K562 (cell line): ENCODE measurements around the gene ASCC3. TPM values are rescaled to one million over a fixed set of nuclear protein-coding genes. Genes with fewer than 3 reads are reported as not detected.

ENCODE experiments used
- ATAC-seq: fragments of 200-7000 bp; cut with Tn5 transposase; 3 replicates; pipeline ENCODE4 v1.9.1; 2020; ENCODE audit warnings: moderate library complexity
- BruUV-seq: library from RNA; stranded (reverse); fragments of 400-500 nt; replicated peaks from 2 replicates; lab custom pipeline; 2021; lab: Mats Ljungman, UMichigan
- CTCF ChIA-PET: fragments of 300-600 bp; formaldehyde crosslinking; extraction: SDS; loops from one replicate; lab custom pipeline; 2021; ENCODE audit warnings: low intra/inter-chr PET ratio; lab: Yijun Ruan, JAX
- POLR2A ChIA-PET: fragments of 300-600, 350-650 bp; sonication (Branson Sonifier 250); formaldehyde crosslinking; extraction: SDS; loops from one replicate; lab custom pipeline; 2021; ENCODE audit warnings: antibody characterized with exemption, inconsistent platforms; lab: Yijun Ruan, JAX
- DNase-seq, 4 experiments: peaks; one replicate each; pipeline versions ENCODE4 v3.0.0 to v3.0.0-alpha.2; 2011 to 2018; ENCODE audit warnings: low spot score in 3 of 4, mixed read lengths in 3 of 4; ENCODE audit errors: extremely low read depth in 1 of 4
- FAIRE-seq: peaks from 2 replicates; lab custom pipeline; 2011; peaks lifted over from hg19 to GRCh38; lab: Jason Lieb, UNC
- H2AFZ ChIP-seq: 2 replicates; pipeline ENCODE4 v1.6.0; 2011; ENCODE audit warnings: low read depth, low read length, control low read depth, inconsistent platforms
- H3K27ac ChIP-seq: fragments of 200-600 bp; 3 replicates; pipeline ENCODE4 v1.8.0; 2011; ENCODE audit warnings: low read depth, mild to moderate bottlenecking, control low read depth, inconsistent platforms, low read length, moderate library complexity, mixed read lengths; ENCODE audit errors: extremely low read depth
- H3K27me3 ChIP-seq, 2 experiments: fragments of 300-600 bp in 1 of 2; 2 replicates in 1 of 2; 3 replicates in 1 of 2; pipeline versions ENCODE4 v1.6.0 to v1.8.0; 2011; ENCODE audit warnings: inconsistent platforms in 2 of 2, low read length in 2 of 2, mild to moderate bottlenecking in 1 of 2, mixed read lengths in 1 of 2, moderate library complexity in 1 of 2; ENCODE audit not compliant: control insufficient read depth in 2 of 2, insufficient read depth in 2 of 2
- H3K36me3 ChIP-seq: fragments of 300-600 bp; 3 replicates; pipeline ENCODE4 v1.8.0; 2011; ENCODE audit warnings: mild to moderate bottlenecking, low read length, inconsistent platforms; ENCODE audit not compliant: control insufficient read depth, insufficient read depth
- H3K4me1 ChIP-seq, 2 experiments: fragments of 200-600 bp in 1 of 2; replicated peaks in 1 of 2; 2 replicates in 1 of 2; 3 replicates in 1 of 2; pipeline versions ENCODE4 v1.5.1 to v1.8.0; 2011; ENCODE audit warnings: inconsistent platforms in 2 of 2, low read length in 2 of 2, mild to moderate bottlenecking in 1 of 2, mixed read lengths in 1 of 2, moderate library complexity in 1 of 2; ENCODE audit not compliant: control insufficient read depth in 2 of 2, insufficient read depth in 2 of 2
- H3K4me2 ChIP-seq: 2 replicates; pipeline ENCODE4 v1.6.1; 2011; ENCODE audit warnings: low read length, control low read depth, inconsistent platforms, mixed read lengths; ENCODE audit not compliant: insufficient read depth
- H3K4me3 ChIP-seq: fragments of 200-600 bp; sonication (generic), shearing (Covaris generic); 2 replicates; pipeline ENCODE4 v1.5.1; 2016; ENCODE audit warnings: control low read depth, inconsistent platforms
- H3K79me2 ChIP-seq: fragments of 200-600 bp; 3 replicates; pipeline ENCODE4 v1.8.0; 2011; ENCODE audit warnings: low read length, inconsistent platforms; ENCODE audit not compliant: control insufficient read depth, insufficient read depth
- H3K9ac ChIP-seq, 2 experiments: 2 replicates each; pipeline versions ENCODE4 v1.6.0 to v1.6.1; 2011; ENCODE audit warnings: low read depth in 2 of 2, low read length in 2 of 2, control low read depth in 1 of 2, inconsistent platforms in 1 of 2, mild to moderate bottlenecking in 1 of 2, mixed read lengths in 1 of 2; ENCODE audit not compliant: insufficient read depth in 1 of 2
- H3K9me1 ChIP-seq: one replicate; pipeline ENCODE4 v1.6.0; 2011; ENCODE audit warnings: inconsistent platforms, mild to moderate bottlenecking, low read length, moderate library complexity; ENCODE audit not compliant: control insufficient read depth, insufficient read depth
- H3K9me3 ChIP-seq: replicated peaks from 2 replicates; pipeline ENCODE4 v1.5.1; 2011; ENCODE audit warnings: low read depth, low read length, inconsistent platforms; ENCODE audit not compliant: control insufficient read depth, insufficient read depth
- H4K20me1 ChIP-seq: replicated peaks from 2 replicates; pipeline ENCODE4 v1.6.1; 2011; ENCODE audit warnings: low read length, inconsistent platforms, mixed read lengths; ENCODE audit not compliant: control insufficient read depth, insufficient read depth
- ATF1 ChIP-seq, 2 experiments: fragments of 450-650 bp in 1 of 2; IDR thresholded peaks; 2 replicates each; pipeline ENCODE4 v1.6.1; 2016; ENCODE audit warnings: missing compliant biosample characterization in 1 of 2, missing genetic modification characterization in 1 of 2
- JUND ChIP-seq, 2 experiments: IDR thresholded peaks; 2 replicates in 1 of 2; 3 replicates in 1 of 2; pipeline ENCODE4 v1.6.1; 2011; ENCODE audit warnings: borderline replicate concordance in 2 of 2, low read depth in 2 of 2, low read length in 2 of 2, improper control_type of control experiment in 1 of 2, missing biosample characterization in 1 of 2, missing genetic modification characterization in 1 of 2, missing genetic modification reagents in 1 of 2
- KLF6 ChIP-seq: fragments of 250-450 bp; sonication (Bioruptor Pico); IDR thresholded peaks from 2 replicates; pipeline ENCODE4 v1.4.0; 2020; ENCODE audit warnings: mild to moderate bottlenecking, moderate library complexity, borderline replicate concordance
- MAFF ChIP-seq: IDR thresholded peaks from 2 replicates; pipeline ENCODE4 v1.6.1; 2012; ENCODE audit warnings: low read length, improper control_type of control experiment
- MYNN ChIP-seq, 2 experiments: sonication (generic); formaldehyde crosslinking in 1 of 2; IDR thresholded peaks; 2 replicates each; pipeline versions ENCODE4 v1.5.0 to v1.6.1; 2016 to 2020; ENCODE audit warnings: antibody characterized with exemption in 1 of 2, missing genetic modification reagents in 1 of 2
- RFX1 ChIP-seq: fragments of 450-650 bp; IDR thresholded peaks from 2 replicates; pipeline ENCODE4 v1.6.1; 2016; ENCODE audit warnings: mild to moderate bottlenecking, moderate library complexity
- SMAD1 ChIP-seq: fragments of 150-350 bp; IDR thresholded peaks from 2 replicates; pipeline ENCODE4 v1.6.1; 2014; ENCODE audit warnings: low read length, low read depth; ENCODE audit not compliant: partially characterized antibody
- TAL1 ChIP-seq: fragments of 450-650 bp; IDR thresholded peaks from 2 replicates; pipeline ENCODE4 v1.6.1; 2016; ENCODE audit warnings: mild to moderate bottlenecking
- ZFPM2 ChIP-seq: fragments of 250-450 bp; sonication (Bioruptor Pico); IDR thresholded peaks from 2 replicates; pipeline ENCODE4 v1.5.1; 2022; ENCODE audit warnings: mild to moderate bottlenecking
- ZNF699 ChIP-seq: fragments of 250-450 bp; sonication (Bioruptor Pico); IDR thresholded peaks from 2 replicates; pipeline ENCODE4 v1.8.0; 2021; ENCODE audit warnings: mild to moderate bottlenecking, moderate library complexity; ENCODE audit not compliant: insufficient replicate concordance
- WGBS: fragments of 100-300 bp; shearing (Covaris generic); methylation state at CpG from one replicate; pipeline ENCODE4 v1.1.6; 2016; ENCODE audit warnings: low coverage, mixed read lengths; ENCODE audit not compliant: insufficient coverage; ENCODE audit errors: missing lambda C conversion rate; 5-methylcytosine and 5-hydroxymethylcytosine counted together
- in situ Hi-C: fragments of 300-500 bp; cut with MboI; formaldehyde crosslinking; loops from 4 replicates; pipeline ENCODE4 v1.15.0; 2018; ENCODE audit warnings: inconsistent platforms, mixed read lengths
- intact Hi-C: fragments of 100-400 bp; cut with micrococcal nuclease; formaldehyde crosslinking; loops from 2 replicates; pipeline ENCODE4 v1.14.2; 2022
- polyA plus RNA-seq, 8 experiments: library from polyadenylated mRNA; depleted of rRNA in 4 of 8; stranded (reverse) in 5 of 8; unstranded in 3 of 8; fragments of >200 nt; fragmentation: Nextera tagmentation in 2 of 8; fragmentation: Illumina TruSeq in 1 of 8; extraction: Ambion mirVana in 2 of 8; extraction: Trizol in 1 of 8; gene quantifications; 2 replicates each; pipeline versions ENCODE4 v1.2.1 to v1.2.3, GENCODE V29; 2011 to 2014; ENCODE audit warnings: inconsistent platforms in 1 of 8, missing spikeins in 1 of 8
- total RNA-seq, 7 experiments: library from RNA; depleted of rRNA in 6 of 7; stranded (reverse); fragments of >200 nt in 6 of 7; fragmentation: Illumina TruSeq in 2 of 7; extraction: Trizol in 2 of 7; gene quantifications; 2 replicates each; pipeline versions ENCODE4 v1.2.1 to v1.2.3, GENCODE V29; 2011 to 2021; ENCODE audit warnings: low replicate concordance in 1 of 7
- TF ChIP-seq, protein P1 (sequence below): fragments of 450-650 bp; IDR thresholded peaks from 2 replicates; pipeline ENCODE4 v1.6.1; 2016; ENCODE audit warnings: mild to moderate bottlenecking
- TF ChIP-seq, protein P2 (sequence below): fragments of 250-450 bp; sonication (Bioruptor Pico); IDR thresholded peaks from 2 replicates; pipeline ENCODE4 v1.8.0; 2021; ENCODE audit warnings: moderate library complexity, mild to moderate bottlenecking, inconsistent platforms

The ASCC3 gene
- total and polyA plus RNA-seq, 9 of the 15 experiments (the other 6 are each of a cell fraction or from before 2014, with no cell fraction given), result 16.1 to 56.1 (median 33.9) TPM

DNA sequence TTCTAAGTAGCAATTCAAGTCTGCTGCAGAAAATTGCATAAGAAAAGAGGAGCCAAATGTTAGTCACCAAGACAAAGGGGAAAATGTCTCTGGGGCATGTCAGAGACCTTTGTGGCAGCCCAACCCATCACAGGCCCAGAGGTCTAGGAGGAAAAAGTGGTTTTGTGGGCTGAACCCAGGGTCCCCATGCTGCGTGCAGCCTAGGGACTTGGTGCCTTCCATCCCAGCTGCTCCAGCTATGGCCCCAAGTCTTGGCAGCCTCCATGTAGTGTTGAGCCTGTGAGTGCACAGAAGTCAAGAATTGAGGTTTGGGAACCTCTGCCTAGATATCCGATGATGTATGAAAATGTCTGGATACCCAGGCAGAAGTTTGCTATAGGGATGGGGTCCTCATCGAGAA lies 181.1 kb downstream of the ASCC3 start:
- H3K4me2 ChIP-seq, result no peak overlapping the region
- no peak overlapping the region for H3K4me3 ChIP-seq
- DNase-seq, result no peak
- H3K9me3 ChIP-seq, result peaks cover 4% of the 10 kb centered on the region; the same call in 1 of the 2 replicates
- TF ChIP-seq JUND (IDR thresholded peaks at IDR 0.05; ENCODE audit: borderline replicate concordance, low read depth, low read length) (no peak), JUND (tag; IDR thresholded peaks at IDR 0.05; ENCODE audit: borderline replicate concordance, low read depth, low read length) (no peak)
- BruUV-seq, result no TSS peak
- H3K27ac ChIP-seq, result no peak overlapping the region
- no peak for FAIRE-seq
- no peaks in the 10 kb centered on the region for H3K79me2 ChIP-seq
- no peaks in the 10 kb centered on the region for H3K27me3 ChIP-seq
- POLR2A ChIA-PET, result no interaction called here
- no peaks in the 10 kb centered on the region; the same call in 2 of the 3 replicates for H3K36me3 ChIP-seq
- CTCF ChIA-PET, result no interaction called here
- WGBS, result 94% methylated on average over 2 of the region's 3 CpGs
- ATAC-seq, result no peak
- H2AFZ ChIP-seq, result no peak overlapping the region
- intact Hi-C loops (no loop called here), in situ Hi-C loops (no loop called here)
- H3K4me1 ChIP-seq, result peaks cover 0 to 5% of the 10 kb centered on the region in 2 experiments; a peak in 1 of 5 replicates
- H4K20me1 ChIP-seq, result no peaks in the 10 kb centered on the region
- no peak overlapping the region for H3K9ac ChIP-seq
- H3K9me1 ChIP-seq, result no peaks in the 10 kb centered on the region

DNA sequence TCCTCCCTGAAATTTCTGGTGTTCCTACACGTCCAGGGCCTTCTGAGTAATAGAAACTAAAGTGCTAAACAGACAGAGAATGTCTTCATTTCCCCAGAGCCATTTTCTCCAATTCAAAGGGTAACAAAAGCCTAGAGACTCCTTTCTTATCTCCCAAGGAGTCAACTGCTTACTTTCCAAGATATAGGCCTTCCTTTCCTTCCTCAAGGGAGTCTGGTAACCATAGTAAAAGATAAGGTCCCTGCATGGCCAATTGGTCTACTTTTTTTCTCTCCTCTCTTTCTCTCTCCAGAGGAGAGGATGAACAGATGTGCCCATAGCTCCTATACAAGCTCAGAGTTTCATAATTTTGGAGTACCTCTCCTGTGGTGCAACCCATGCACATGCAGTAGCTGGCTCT lies 185.7 kb downstream of the ASCC3 start:
- H3K9ac ChIP-seq, result no peak overlapping the region
- peaks cover 0 to 5% of the 10 kb centered on the region in 2 experiments; a peak in 1 of 5 replicates for H3K4me1 ChIP-seq
- H3K4me2 ChIP-seq, result no peak overlapping the region
- BruUV-seq, result no TSS peak
- H3K36me3 ChIP-seq, result no peaks in the 10 kb centered on the region; the same call in 2 of the 3 replicates
- H3K27me3 ChIP-seq, result no peaks in the 10 kb centered on the region
- H4K20me1 ChIP-seq, result no peaks in the 10 kb centered on the region
- H3K9me3 ChIP-seq, result no peaks in the 10 kb centered on the region
- H3K79me2 ChIP-seq, result no peaks in the 10 kb centered on the region
- ChIA-PET POLR2A (no interaction called here), CTCF (no interaction called here)
- in situ Hi-C loops, result no loop called here
- 11% methylated on average over 1 of the region's 1 CpG for WGBS
- H3K27ac ChIP-seq, result 0 out of 3 replicates have a peak overlapping the region, but pooled peaks have one; percentile 27
- FAIRE-seq (peak; percentile 29), DNase-seq (peak in 2 of 4 experiments; percentile 37 to 51), ATAC-seq (peak; percentile 84)
- intact Hi-C loops, result no loop called here
- no peaks in the 10 kb centered on the region for H3K9me1 ChIP-seq
- H2AFZ ChIP-seq, result no peak overlapping the region
- no peak overlapping the region for H3K4me3 ChIP-seq
- no peak for TF ChIP-seq SMAD1
- no peak for TF ChIP-seq ZFPM2 (CRISPR knock-in tag)
- no peak for TF ChIP-seq ATF1 (CRISPR knock-in tag; IDR thresholded peaks at IDR 0.05)
- no peak for TF ChIP-seq ATF1 (tag; IDR thresholded peaks at IDR 0.05)
- TF ChIP-seq TAL1, result peak; percentile 12; the same call in 1 of the 2 replicates
- TF ChIP-seq, protein P1, sequence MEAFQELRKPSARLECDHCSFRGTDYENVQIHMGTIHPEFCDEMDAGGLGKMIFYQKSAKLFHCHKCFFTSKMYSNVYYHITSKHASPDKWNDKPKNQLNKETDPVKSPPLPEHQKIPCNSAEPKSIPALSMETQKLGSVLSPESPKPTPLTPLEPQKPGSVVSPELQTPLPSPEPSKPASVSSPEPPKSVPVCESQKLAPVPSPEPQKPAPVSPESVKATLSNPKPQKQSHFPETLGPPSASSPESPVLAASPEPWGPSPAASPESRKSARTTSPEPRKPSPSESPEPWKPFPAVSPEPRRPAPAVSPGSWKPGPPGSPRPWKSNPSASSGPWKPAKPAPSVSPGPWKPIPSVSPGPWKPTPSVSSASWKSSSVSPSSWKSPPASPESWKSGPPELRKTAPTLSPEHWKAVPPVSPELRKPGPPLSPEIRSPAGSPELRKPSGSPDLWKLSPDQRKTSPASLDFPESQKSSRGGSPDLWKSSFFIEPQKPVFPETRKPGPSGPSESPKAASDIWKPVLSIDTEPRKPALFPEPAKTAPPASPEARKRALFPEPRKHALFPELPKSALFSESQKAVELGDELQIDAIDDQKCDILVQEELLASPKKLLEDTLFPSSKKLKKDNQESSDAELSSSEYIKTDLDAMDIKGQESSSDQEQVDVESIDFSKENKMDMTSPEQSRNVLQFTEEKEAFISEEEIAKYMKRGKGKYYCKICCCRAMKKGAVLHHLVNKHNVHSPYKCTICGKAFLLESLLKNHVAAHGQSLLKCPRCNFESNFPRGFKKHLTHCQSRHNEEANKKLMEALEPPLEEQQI, result 0 out of 2 replicates have a peak, but pooled peaks have one; percentile 40
- TF ChIP-seq MAFF, result no peak
- no peak for TF ChIP-seq ZNF699 (CRISPR knock-in tag)
- TF ChIP-seq RFX1, result peak; percentile 52
- 0 out of 2 replicates have a peak, but pooled peaks have one; percentile 49 for TF ChIP-seq MYNN (IDR thresholded peaks at IDR 0.05)
- no peak for TF ChIP-seq MYNN (CRISPR knock-in tag; IDR thresholded peaks at IDR 0.05)
- TF ChIP-seq KLF6 (CRISPR knock-in tag), result no peak
- TF ChIP-seq, protein P2, sequence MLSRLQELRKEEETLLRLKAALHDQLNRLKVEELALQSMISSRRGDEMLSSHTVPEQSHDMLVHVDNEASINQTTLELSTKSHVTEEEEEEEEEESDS (CRISPR knock-in tag), result no peak
